H1 (cell line): ENCODE data around the gene SPEF1.

Experiments
- CBX5 ChIP-seq: fragments of 300-800, 300-1000 bp; sonication (generic); IDR thresholded peaks from 2 replicates; pipeline ENCODE4 v1.7.1; 2016; ENCODE audit warnings: antibody characterized with exemption, low read length, low read depth
- CBX8 ChIP-seq: fragments of 300-800, 300-1000 bp; sonication (generic); IDR thresholded peaks from 2 replicates; pipeline ENCODE4 v1.7.1; 2016; ENCODE audit warnings: low read depth, low read length, borderline replicate concordance
- CREB1 ChIP-seq: IDR thresholded peaks from 2 replicates; pipeline ENCODE4 v1.6.1; 2012; ENCODE audit warnings: inconsistent platforms
- JUND ChIP-seq: IDR thresholded peaks from 2 replicates; pipeline ENCODE4 v1.6.1; 2011; ENCODE audit warnings: mild to moderate bottlenecking, improper control_type of control experiment, low read length
- NANOG ChIP-seq: IDR thresholded peaks from 2 replicates; pipeline ENCODE4 v1.6.1; 2011; ENCODE audit warnings: low read length, low read depth, mild to moderate bottlenecking, inconsistent platforms; ENCODE audit not compliant: insufficient read depth, poor library complexity, severe bottlenecking
- POLR2A ChIP-seq, 2 experiments: IDR thresholded peaks; 1 replicate in 1 of 2; 2 replicates in 1 of 2; pipeline ENCODE4 v1.6.1; 2011; ENCODE audit warnings: low read depth in 2 of 2, low read length in 2 of 2, mild to moderate bottlenecking in 2 of 2; ENCODE audit errors: control extremely low read depth in 1 of 2
- POLR2AphosphoS5 ChIP-seq: IDR thresholded peaks from 2 replicates; pipeline ENCODE4 v1.6.1; 2011; ENCODE audit warnings: low read depth, low read length
- SP1 ChIP-seq: IDR thresholded peaks from 2 replicates; pipeline ENCODE4 v1.6.1; 2011; ENCODE audit warnings: low read depth, low read length
- SUZ12 ChIP-seq: fragments of 200-600 bp; sonication (generic); IDR thresholded peaks from 2 replicates; pipeline ENCODE4 v1.6.1; 2012; ENCODE audit warnings: mild to moderate bottlenecking, inconsistent platforms, low read length, moderate library complexity, mixed read lengths
- YY1 ChIP-seq: IDR thresholded peaks from 2 replicates; pipeline ENCODE4 v1.6.1; 2011; ENCODE audit warnings: low read depth, mild to moderate bottlenecking, low read length
- TF ChIP-seq, protein P1 (sequence below), 3 experiments: IDR thresholded peaks; 1 replicate in 2 of 3; 2 replicates in 1 of 3; pipeline versions ENCODE4 v1.5.1 to v1.6.1; 2011; ENCODE audit warnings: low read length in 3 of 3, mild to moderate bottlenecking in 3 of 3, inconsistent platforms in 2 of 3, low read depth in 1 of 3, moderate library complexity in 1 of 3; ENCODE audit not compliant: insufficient read depth in 1 of 3; ENCODE audit errors: control extremely low read depth in 1 of 3

DNA sequence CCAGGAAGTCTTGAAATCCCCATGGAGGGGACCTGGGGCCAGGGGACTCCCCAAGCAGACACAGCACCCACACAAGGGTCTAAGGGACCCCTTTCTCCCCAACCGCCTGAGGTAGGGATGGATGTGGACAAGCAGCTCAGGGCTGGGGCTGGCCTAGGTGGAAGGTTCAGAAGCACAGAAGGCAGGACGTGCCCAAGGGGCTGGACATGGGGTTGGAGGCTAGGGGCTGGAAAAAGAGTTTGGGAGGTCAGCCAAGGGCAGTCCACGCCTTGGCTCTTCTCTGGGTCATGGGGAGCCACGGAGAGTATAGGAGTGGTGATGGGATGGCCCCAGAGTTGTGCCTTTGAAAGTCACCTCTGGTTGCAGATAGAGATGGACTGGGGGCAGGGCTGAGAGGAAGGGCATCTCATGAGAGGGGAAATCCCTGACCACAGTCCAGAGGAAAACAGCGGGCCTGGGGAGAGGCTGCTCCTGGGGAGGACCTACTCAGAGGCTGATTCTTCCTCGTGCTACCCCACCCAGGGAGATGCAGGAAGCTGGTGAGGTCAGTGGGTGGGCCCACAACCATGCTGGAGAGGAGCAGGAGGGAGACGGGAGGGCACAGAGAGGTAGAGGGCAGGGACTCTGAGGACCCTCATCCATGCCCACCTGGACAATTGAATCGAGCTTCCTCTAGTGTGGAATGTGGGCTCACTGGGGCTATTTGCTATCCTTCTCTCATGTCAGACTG lies 51.3 kb downstream of the SPEF1 start:
- TF ChIP-seq SP1 (no peak), CBX5 (no peak), JUND (no peak), CBX8 (no peak), POLR2A (IDR thresholded peaks at IDR 0.05; ENCODE audit: control extremely low read depth in 1 of 2, low read depth in 2 of 2, low read length in 2 of 2) (no peak), POLR2AphosphoS5 (no peak), NANOG (no peak), YY1 (no peak), CREB1 (no peak), SUZ12 (no peak)
- TF ChIP-seq, protein P1, sequence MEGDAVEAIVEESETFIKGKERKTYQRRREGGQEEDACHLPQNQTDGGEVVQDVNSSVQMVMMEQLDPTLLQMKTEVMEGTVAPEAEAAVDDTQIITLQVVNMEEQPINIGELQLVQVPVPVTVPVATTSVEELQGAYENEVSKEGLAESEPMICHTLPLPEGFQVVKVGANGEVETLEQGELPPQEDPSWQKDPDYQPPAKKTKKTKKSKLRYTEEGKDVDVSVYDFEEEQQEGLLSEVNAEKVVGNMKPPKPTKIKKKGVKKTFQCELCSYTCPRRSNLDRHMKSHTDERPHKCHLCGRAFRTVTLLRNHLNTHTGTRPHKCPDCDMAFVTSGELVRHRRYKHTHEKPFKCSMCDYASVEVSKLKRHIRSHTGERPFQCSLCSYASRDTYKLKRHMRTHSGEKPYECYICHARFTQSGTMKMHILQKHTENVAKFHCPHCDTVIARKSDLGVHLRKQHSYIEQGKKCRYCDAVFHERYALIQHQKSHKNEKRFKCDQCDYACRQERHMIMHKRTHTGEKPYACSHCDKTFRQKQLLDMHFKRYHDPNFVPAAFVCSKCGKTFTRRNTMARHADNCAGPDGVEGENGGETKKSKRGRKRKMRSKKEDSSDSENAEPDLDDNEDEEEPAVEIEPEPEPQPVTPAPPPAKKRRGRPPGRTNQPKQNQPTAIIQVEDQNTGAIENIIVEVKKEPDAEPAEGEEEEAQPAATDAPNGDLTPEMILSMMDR (IDR thresholded peaks at IDR 0.05; ENCODE audit: control extremely low read depth in 1 of 3, insufficient read depth in 1 of 3, low read depth in 1 of 3, low read length in 3 of 3), result no peak
